IPS-18c (cell line): ENCODE results near the gene N4BP2.

Experiments
- H3K4me3 ChIP-seq: 2 replicates; pipeline ENCODE4 v1.7.0; 2013; ENCODE audit warnings: low read depth, mild to moderate bottlenecking, low read length, moderate library complexity; ENCODE audit not compliant: insufficient read depth
- H3K9me3 ChIP-seq: one replicate; pipeline ENCODE4 v1.6.1; 2013; ENCODE audit warnings: mild to moderate bottlenecking, low read length, moderate library complexity; ENCODE audit not compliant: control insufficient read depth, insufficient read depth

N4BP2 gene

DNA sequence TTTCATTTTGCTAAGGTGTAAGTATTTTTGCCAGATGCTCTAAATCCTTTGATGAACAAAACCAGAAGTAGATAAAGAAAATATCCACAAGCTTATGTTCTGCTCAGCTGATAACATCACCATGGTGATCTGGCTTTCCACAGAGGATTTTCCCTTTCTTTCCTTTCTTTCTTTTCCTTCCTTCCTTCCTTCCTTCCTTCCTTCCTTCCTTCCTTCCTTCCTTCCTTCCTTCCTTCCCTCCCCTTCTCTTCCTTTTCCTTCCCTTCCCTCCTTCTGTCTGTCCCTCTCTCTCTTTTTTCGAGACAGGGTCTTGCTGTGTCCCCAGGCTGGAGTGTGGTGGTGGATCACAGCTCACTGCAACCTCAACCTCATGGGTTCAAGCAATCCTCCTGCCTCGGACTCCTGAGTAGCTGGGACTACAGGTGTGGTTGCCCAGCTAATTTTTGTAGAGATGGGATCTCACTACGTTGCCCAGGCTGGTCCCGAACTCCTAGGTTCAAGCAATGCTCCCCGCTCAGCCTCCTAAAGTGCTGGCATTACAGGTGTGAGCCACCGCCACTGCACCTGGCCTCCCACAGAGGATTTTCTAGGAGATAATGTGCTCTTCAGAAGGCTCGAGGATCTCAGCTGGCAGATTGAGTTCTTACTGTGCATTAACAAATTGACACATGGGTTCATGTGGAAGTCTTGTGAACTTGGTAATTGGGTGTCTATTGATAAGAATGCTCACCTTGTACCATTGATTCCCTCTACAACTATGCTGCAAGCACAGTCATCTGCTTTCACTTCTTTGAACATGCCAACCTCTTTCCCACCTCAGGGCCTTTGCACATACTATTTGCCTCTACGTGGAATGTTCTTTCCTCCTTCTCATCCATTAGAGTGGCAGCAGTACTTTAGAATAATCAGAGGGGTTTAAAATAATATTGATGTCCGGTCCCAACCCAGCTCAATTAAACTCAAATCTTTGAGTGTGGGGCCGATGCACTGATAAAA, 138.8 kb downstream of the N4BP2 start:
- no peak overlapping the region for H3K4me3 ChIP-seq

DNA sequence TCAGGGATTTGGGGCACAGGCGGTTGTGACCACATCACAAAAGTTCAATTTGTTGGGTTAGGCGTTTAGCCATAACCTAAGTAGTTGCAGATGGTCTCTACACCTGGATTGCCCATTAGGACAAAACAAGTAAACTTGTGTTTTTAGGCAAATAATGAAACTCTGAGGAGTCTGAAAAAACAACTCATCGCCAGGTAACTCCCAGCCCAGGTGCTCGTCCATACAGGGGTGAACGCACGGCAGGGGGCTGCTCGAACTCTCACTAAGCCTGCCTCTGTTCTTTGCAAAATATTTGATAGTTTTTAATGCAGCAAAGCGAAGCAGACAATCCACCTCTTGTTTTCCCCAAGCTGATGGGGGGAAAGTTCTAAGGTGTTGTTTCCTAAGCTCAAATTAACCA, 139.6 kb downstream of the N4BP2 start:
- no peaks in the 10 kb centered on the region for H3K9me3 ChIP-seq
- no peak overlapping the region for H3K4me3 ChIP-seq

More for the DNA sequence above, 138.8 kb downstream of the N4BP2 start:
- H3K9me3 ChIP-seq: no peaks in the 10 kb centered on the region

DNA sequence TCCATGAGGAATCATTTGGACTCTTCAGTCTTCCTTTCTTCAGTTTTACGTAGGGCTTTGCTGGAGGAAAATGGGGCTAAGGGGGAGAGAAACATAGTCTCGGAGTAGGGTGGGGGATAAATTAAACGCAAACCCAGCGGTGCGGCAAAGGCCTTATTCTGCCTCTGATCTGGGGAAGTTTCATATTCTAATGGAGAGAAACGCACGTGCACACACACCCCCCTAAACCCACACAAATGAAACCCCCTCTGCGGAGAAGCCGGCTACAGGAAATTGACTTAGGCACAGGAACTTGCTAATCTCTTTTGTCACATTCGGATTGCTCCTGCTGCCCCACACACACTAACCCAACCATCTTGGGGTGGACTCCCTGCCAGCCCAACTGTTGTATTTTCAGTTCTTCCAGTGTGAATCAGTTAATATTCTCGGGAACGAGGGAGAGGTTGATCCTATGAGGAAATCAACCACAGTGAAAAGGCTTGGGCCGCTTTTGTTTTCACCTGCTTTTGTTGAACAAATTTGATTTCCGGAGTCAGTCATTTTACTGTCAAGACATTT, 140.2 kb downstream of the N4BP2 start, which contains the start of gene RHOH:
RHOH (plus strand) TSS at position 308 of the 558 bp plus-strand sequence. CDS start 46,356 bp downstream, outside the sequence.
- no peak within 1 kb of the TSS for H3K4me3 ChIP-seq
- no peaks in the 10 kb centered on the region for H3K9me3 ChIP-seq

DNA sequence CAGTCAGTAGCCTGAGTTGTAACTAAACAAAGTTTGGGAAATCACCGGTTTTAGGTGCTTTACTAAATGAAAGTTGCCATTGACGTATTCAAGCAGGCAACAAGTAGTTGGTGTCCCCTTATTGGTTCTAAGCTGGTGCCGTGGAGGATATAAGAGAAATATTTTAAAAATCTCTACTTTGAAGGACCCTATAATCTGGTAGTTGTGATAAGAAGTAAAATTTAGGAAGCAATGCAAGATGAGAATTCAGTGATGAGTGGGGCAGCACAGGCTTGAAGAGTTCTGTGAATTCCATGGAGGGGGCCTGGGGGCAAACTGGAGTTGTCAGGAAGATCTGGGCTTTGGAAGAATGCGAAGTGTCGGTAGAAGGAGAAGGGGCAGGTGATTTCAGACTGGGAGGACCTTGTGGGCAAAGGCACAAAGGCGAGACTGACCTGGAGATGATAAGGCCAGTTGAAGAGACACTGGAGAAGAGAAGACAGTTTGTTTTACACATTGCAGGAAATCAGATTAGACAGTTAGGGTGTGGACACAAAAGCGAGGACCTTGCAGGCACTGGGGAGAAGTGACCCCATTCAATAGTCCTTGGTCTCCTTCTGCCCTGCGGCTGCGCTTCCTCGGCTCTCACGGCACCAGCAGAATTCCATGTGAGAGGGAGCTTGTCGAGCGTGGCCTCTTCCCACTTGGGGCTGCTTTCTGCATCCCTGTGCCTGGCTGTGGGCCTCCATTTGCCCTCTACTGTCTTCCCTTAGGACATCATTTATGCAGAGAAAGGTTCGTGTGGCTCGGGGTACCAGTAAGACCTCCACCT, 141.4 kb downstream of the N4BP2 start:
- no peak overlapping the region for H3K4me3 ChIP-seq
- H3K9me3 ChIP-seq: no peaks in the 10 kb centered on the region

DNA sequence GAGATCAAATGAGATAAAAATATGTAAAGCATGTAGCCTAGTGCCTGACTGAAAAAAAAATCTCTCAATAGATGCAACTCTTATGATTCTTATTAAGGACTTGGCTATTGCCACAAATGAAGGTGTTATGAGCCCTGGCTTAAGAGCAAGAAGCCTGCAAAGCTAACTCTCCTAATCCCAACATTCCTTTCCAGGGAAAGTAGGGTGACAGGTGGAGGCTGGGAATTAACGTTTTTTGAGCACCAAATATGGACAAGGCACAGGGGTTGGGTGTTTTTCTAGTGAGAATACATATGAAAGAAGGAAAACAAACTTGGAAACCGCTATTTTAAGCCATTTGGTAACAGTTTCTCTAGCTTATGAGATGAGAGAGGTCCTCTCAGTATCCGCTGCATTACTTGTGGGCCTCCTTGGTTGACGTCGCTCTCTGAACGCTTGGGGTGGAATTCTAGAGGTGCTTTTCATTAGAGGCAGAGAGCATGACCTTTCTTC, 142.6 kb downstream of the N4BP2 start:
- Histone ChIP-seq H3K4me3 (no peak overlapping the region), H3K9me3 (no peaks in the 10 kb centered on the region)

DNA sequence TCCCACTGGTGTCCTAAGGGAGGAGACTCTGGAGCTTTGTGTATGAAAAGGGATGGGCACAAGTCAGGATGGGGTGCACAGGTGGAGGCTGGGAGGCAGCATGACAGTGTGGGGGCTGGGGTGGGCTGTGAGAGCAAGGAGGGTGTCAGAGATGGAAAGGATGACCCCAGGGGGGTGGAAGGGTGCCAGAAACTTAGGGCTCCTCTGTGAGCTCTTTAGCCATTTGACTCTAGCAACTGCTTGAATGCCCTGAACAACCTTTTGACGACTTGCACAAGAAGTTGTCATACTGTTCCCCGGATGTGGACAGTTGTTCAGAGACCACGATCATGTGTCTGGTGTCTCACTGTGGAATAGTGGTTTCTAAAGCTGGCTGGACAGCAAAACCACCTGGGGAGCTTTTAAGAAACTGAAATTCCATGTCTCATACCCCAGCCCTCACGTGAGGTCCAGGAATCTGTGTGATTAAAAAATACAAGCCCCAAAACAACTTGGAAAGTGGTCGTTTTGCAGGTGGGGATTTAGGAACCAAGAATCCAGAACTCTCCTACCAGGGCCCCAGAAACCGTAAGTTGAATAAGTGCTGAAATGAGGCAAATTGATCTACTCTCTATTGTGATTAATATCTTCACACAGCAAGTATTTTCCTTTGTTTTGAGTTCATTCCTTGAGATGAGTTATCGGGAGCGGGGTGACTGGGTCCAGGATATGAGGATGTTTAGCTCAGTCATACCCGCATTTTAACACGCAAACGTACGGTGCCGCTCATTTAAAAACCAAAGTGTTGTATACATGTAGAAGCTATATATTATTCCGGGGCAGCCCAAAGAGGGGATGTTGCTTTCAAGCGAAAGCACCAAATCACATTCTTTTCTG, 143.6 kb downstream of the N4BP2 start:
- Histone ChIP-seq H3K9me3 (no peaks in the 10 kb centered on the region), H3K4me3 (no peak overlapping the region)

DNA sequence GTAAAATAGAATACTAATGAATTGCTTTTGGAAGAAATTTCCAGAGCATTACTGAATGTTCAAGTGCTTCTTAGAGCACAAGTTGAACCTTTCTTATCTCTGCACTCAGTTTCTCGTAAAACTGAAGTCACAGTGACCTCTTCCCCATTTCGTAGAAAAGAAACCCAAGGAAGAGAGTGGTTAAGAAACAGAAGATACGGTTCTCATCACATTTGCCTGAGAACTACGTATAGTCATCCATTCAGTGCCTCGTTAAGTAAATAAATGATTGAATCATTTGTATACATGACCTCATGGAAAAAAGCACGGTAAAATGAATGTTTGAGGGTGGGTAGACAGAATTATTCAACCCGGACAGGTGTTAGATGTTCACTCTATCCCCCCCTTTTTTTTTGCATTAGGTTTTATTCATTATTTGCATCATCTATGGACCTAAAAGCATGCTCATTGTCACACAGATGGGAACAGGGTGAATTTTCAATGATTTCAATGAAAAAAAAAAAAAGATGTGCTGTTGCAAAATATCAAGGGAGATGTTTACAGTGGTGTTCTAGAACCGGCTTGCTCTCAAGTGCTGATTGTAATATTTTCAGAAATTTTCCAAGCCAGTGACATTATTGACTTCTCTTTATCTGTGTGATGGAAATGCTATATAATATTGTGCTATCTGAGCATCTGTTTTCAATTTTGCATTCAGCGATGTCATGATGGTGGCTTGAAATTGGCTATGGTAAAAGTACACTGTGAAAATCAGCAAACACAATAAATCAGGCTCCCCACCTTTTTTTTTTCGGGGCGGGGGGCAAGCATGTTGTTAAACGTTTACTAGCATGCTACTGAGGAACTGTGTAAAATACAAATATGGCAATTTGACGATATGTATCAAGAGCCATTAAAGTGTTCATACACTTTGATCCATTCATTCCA, 144.5 kb downstream of the N4BP2 start:
- no peak overlapping the region for H3K4me3 ChIP-seq

DNA sequence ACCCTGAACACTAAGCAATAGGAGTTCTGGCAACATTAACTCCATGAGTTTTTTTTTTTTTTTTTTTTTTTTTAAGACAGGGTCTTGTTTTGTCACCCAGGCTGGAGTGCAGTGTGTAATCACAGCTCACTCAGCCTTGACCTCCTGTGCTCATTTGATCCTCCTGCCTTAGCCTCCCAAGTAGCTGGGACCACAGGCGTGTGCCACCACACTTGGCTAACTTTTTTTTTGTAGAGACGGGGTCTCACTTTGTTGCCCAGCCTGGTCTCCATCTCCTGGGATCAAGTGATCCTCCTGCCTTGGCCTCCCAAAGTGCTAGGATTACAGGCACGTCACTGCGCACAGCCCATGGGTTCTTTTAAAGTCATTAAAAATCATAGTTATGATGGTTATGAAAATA, 145.2 kb downstream of the N4BP2 start:
- H3K9me3 ChIP-seq: no peaks in the 10 kb centered on the region
- H3K4me3 ChIP-seq: no peak overlapping the region

More for the DNA sequence above, 144.5 kb downstream of the N4BP2 start:
- H3K9me3 ChIP-seq: no peaks in the 10 kb centered on the region

DNA sequence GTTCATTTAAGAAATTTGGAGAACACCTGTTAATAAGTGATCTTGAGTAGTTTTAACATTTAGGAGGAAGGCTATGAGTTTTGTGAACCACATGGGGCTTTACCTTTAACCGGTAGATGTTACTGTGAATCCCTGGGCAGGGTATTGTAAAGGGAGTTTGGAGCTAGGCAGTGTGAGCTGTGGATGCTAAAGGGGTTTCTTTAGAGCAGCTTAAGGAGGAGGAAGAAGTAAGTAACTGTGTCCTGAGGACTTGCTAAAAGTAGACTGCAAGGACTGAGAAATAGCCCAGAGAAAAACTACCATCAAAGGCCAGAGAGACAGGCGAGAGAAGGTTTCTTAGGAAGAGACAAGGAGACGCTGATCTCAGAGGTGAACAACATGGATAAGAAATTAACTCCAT, 145.8 kb downstream of the N4BP2 start:
- no peak overlapping the region for H3K4me3 ChIP-seq
- H3K9me3 ChIP-seq: no peaks in the 10 kb centered on the region

DNA sequence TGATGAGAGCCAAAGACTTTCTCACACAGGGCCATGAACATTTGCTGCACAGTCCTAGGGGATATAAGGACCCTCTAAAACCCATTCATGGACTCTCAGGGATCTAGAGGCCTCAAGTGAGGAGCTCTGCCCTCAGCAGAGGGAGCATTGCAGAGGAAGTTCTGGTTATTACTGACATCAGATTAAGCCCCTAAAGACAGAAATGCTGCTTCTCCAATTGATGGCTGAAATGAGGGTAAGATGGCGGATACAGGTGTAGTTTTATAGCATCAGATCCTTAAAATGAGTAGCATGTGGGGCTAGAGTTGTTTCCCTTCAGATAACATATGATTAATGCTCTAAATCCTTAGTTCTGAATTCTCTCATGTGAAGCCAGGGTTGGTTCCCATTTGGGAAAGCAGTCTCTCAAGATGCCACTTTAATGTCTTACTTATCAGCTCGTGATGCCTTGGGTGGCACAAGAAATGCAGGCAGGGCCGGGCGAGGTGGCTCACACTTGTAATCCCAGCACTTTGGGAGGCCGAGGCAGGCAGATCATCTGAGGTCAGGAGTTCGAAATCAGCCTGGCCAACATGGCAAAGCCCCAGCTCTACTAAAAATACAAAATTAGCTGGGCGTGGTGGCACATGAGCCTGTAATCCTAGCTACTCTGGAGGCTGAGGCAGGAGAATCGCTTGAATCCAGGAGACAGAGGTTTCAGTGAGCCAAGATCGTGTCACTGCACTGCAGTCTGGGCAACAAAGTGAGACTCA, 148.0 kb downstream of the N4BP2 start:
- no peak overlapping the region for H3K4me3 ChIP-seq
- H3K9me3 ChIP-seq: no peaks in the 10 kb centered on the region

DNA sequence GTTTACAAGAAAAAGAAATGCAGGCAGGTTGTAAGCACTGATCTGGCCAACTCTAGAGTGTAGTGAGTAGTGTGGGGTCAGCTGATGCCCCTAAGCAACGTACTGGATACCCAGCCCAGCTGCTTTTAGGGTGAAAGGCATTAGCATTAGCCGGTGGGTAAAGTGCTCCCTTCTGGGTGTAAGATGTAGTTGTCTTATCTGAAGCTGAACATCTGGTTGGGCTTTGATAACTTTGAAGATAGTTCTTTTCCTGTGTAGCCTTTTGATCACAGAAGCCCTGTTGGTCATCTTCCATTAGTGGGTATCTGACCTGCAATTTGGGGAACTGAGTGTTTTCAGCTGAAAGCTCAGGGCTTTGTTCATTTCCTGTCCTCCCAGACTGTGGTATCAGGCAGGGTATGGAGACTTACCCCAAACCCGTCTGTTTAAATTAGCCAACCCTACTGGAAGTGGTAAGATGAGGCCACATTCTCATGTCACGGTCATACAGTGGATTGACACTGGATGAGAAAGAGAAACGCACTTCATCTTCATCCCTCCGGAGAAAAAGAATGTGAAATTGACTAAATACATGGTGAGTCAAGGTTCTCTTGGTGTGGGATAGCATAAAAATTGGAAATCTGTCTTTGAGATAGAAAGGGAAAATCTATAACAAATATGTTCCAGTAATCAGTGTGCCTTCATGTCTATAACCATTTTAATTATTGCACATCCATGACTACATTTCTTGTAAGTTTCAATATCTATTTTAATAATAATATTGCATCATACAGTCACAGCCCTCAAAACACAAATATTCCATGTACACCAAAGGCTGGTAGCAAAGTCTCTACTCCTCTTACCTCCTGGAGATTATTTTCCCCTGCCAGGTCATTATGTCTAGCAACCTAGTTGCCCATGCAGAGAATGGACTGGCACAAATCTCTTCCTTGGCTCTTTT, 148.9 kb downstream of the N4BP2 start:
- Histone ChIP-seq H3K9me3 (no peaks in the 10 kb centered on the region), H3K4me3 (no peak overlapping the region)

DNA sequence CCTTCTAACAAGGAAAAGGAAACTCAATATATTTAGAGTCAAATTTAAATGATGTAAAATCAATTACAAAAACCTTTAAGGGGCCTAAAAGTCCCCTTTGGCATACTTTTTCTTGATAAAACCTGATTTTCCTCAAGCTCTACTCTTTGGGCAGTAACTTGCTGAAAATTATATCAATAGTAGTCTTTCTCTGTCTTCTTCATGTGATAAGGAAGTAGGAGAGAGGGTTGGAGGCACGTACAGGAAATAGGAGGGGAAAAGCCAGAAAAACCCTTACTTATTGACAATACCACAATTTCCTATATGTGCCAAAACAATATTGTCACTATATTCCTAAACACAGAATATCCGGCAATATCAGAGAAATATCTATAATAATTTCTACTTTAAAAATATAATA, 149.8 kb downstream of the N4BP2 start:
- H3K4me3 ChIP-seq: no peak overlapping the region
- no peaks in the 10 kb centered on the region for H3K9me3 ChIP-seq
